Chondrocyte (in vitro differentiated cells): ENCODE data around the gene ATAD3B. TPM values are rescaled to one million over a fixed set of nuclear protein-coding genes. Genes with fewer than 3 reads are reported as not detected.
"Not testable (repeated sequence)": the region's sequence is repeated elsewhere in the genome, so short reads cannot be mapped to it uniquely, and the experiment has no call there.

Experiments
- DNase-seq: peaks from one replicate; pipeline ENCODE4 v3.0.0; 2021; ENCODE audit warnings: mixed read lengths, low spot score
- H3K27ac Mint-ChIP-seq: one replicate; pipeline ENCODE4 v1.8.0; 2021; ENCODE audit warnings: mild to moderate bottlenecking, moderate library complexity, mixed read lengths; ENCODE audit not compliant: unreplicated experiment
- H3K27me3 Mint-ChIP-seq: 2 replicates; pipeline ENCODE4 v1.8.0; 2021; ENCODE audit warnings: low read depth, mixed read lengths
- H3K36me3 Mint-ChIP-seq: 2 replicates; pipeline ENCODE4 v1.8.0; 2021; ENCODE audit warnings: low read depth, mixed read lengths
- H3K4me1 Mint-ChIP-seq: 2 replicates; pipeline ENCODE4 v1.8.0; 2021; ENCODE audit warnings: low read depth, mild to moderate bottlenecking, mixed read lengths
- H3K4me3 Mint-ChIP-seq: one replicate; pipeline ENCODE4 v1.8.0; 2021; ENCODE audit warnings: mild to moderate bottlenecking, moderate library complexity, mixed read lengths; ENCODE audit not compliant: unreplicated experiment
- H3K9me3 Mint-ChIP-seq: 2 replicates; pipeline ENCODE4 v1.8.0; 2021; ENCODE audit warnings: low read depth, mixed read lengths
- CTCF ChIP-seq: fragments of 200-600 bp; sonication (generic); IDR thresholded peaks from 2 replicates; pipeline ENCODE4 v1.5.0; 2021; ENCODE audit warnings: antibody characterized with exemption, mild to moderate bottlenecking, moderate library complexity
- total RNA-seq: library from RNA; stranded (reverse); gene quantifications from 3 replicates; pipeline ENCODE4 v1.2.1, GENCODE V29; 2021

Gene ATAD3B
- total RNA-seq, 1 donor from 2014 or later = 24.3 TPM

- no peaks in the 10 kb centered on the region for H3K27me3 Mint-ChIP-seq
- TF ChIP-seq CTCF = no peak
- H3K27ac Mint-ChIP-seq = no peak overlapping the region
- DNase-seq = peak; percentile 81
- H3K9me3 Mint-ChIP-seq = no peaks in the 10 kb centered on the region
- peak overlapping the region; percentile 41 for H3K4me3 Mint-ChIP-seq
- H3K36me3 Mint-ChIP-seq = no peaks in the 10 kb centered on the region
- H3K4me1 Mint-ChIP-seq = peaks cover 31% of the 10 kb centered on the region
Observed at GRCh38 chr1:1428174-1428573, 43.4 kb upstream of the ATAD3B start.

DNA sequence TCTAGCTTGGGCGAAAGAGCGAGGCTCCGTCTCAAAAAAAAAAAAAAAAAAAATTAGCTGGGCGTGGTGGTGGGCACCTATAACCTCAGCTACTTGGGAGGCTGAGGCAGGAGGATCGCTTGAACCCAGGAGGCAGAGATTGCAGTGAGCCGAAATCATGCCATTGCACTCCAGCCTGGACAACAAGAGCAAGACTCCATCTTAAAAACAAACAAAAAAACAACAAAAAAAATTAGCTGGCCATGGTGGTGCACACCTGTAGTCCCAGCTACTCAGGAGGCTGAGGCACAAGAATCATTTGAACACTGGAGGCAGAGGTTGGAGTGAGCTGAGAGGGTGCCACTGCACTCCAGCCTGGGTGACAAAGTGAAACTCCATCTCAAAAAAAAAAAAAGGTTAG is 42.6 kb upstream of the ATAD3B start:
- not testable (repeated sequence) for H3K36me3 Mint-ChIP-seq, H3K9me3 Mint-ChIP-seq, DNase-seq, H3K4me3 Mint-ChIP-seq, H3K27me3 Mint-ChIP-seq, H3K27ac Mint-ChIP-seq
- peaks cover 36% of the 10 kb centered on the region for H3K4me1 Mint-ChIP-seq

GRCh38 chr1:1429671-1430073 is 41.9 kb upstream of the ATAD3B start:
- no peak for DNase-seq
- H3K27me3 Mint-ChIP-seq = no peaks in the 10 kb centered on the region
- no peaks in the 10 kb centered on the region for H3K36me3 Mint-ChIP-seq
- H3K4me1 Mint-ChIP-seq = peaks cover 39% of the 10 kb centered on the region
- H3K9me3 Mint-ChIP-seq = no peaks in the 10 kb centered on the region
- H3K4me3 Mint-ChIP-seq = no peak overlapping the region
- no peak for TF ChIP-seq CTCF
- H3K27ac Mint-ChIP-seq = peak overlapping the region; percentile 90

GRCh38 chr1:1430114-1430982 is 41.2 kb upstream of the ATAD3B start:
- peak overlapping the region; percentile 90 for H3K27ac Mint-ChIP-seq
- H3K4me3 Mint-ChIP-seq = no peak overlapping the region
- H3K27me3 Mint-ChIP-seq = no peaks in the 10 kb centered on the region
- peak; percentile 53 for TF ChIP-seq CTCF
- peaks cover 43% of the 10 kb centered on the region for H3K4me1 Mint-ChIP-seq
- H3K9me3 Mint-ChIP-seq = no peaks in the 10 kb centered on the region
- no peaks in the 10 kb centered on the region for H3K36me3 Mint-ChIP-seq
- DNase-seq = peak; percentile 93

- Mint-ChIP-seq H3K4me3 (no peak overlapping the region), H3K36me3 (no peaks in the 10 kb centered on the region), H3K4me1 (peaks cover 43% of the 10 kb centered on the region), H3K9me3 (no peaks in the 10 kb centered on the region), H3K27ac (peak overlapping the region; percentile 36), H3K27me3 (no peaks in the 10 kb centered on the region)
- DNase-seq = no peak
- TF ChIP-seq CTCF = no peak
Observed at GRCh38 chr1:1430992-1431844, 40.3 kb upstream of the ATAD3B start.
